ENCODE data around the gene IL19. TPM values are rescaled to one million over a fixed set of nuclear protein-coding genes. Genes with fewer than 3 reads are reported as not detected.
"Not testable (repeated sequence)": the region's sequence is repeated elsewhere in the genome, so short reads cannot be mapped to it uniquely, and the experiment has no call there.

Gene IL19
- total RNA-seq, 1 experiment from 2014 or later: not detected

DNA sequence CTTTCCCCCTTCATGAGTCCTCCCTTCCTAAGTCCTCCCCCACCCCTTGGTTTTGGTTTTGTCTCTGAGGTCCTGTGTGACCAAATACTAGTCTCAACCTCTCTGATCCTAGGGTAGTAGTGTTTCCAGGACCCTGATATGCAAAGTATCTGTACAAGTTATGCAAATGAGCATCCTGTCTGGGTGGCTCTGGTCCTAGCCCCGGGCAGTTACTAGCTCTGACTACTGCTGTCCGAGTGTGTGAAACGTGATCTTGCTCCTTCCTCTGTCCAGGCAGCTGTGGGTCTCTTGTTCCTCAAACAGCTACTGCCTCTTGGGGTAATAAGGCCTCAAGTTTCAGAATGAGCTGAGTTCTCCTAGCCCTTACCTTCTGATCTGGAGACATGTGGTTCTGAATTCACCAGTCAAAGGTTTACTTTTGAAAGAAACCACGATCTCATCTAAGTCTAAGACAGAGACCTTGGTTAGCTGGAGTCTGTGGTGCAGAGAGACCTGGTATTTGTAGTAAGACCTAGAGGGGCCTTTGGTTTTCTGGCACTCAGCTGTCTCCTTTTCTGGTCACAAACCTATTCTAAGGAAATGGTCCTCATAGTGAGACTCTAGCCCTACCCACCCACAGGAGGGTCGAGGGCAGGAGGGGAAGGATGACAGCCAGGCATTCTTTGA is 31.0 kb upstream of the IL19 start:
- no peak for DNase-seq (ENCODE audit: low read depth)

DNA sequence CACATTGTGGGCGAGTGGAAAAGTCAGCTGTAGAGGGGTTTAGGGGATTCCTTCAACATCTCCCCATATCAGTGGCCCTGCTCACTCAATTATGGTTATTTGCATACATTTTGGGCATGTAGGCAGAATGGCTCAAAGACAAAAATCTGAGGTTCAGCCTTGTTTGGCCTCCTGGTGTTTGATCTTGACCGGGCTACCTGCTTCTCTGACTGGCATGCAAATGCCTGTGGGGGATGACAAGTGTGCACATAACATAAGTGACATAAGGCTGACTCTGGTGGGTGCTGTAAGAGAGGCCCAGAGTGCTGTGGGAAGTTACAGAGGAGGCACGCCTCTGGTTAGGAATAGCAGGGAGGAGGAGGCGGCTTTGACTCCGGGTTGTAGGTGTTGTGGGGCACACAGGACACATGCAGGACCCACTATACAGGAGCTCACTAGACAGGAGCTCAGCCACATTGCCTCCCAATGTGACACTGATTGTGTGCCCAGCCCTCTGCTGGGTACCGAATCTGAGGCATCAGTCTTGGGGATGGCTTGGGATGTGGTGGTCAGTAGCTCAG is 29.4 kb upstream of the IL19 start:
- no peak for DNase-seq (ENCODE audit: low read depth)

DNA sequence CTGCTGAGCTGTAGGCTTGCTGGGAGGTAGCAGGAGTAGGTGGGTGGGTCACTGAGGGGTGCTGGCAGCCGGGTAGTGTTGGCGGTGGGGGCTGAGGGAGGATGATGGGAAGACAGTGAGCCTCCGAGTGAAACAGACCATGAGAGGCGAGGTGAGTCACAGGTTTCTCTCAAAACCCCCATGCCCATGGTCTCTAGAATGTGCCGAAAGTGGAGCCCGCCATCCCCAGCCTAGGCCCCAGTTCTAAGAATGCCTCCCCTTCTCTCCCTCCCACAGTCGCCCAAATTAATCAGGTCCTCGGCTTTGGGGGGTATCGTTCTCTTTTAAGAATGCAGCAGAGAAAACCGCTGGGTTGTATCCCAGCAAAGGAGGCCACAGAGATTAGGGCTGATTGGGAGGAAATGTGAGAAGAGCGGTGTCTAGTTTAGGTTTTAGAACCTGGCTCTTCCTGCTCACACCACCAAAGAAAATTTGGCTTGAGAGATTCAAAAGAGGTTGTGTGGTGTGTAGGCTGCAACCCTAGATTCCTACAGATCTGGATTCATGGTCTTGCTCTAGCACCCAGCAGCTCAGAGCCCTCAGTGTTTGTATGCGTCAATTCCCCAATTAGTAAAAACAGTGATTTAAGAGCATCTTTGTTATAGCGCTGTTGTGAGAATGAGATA is 27.7 kb upstream of the IL19 start:
- DNase-seq (ENCODE audit: low read depth): no peak

DNA sequence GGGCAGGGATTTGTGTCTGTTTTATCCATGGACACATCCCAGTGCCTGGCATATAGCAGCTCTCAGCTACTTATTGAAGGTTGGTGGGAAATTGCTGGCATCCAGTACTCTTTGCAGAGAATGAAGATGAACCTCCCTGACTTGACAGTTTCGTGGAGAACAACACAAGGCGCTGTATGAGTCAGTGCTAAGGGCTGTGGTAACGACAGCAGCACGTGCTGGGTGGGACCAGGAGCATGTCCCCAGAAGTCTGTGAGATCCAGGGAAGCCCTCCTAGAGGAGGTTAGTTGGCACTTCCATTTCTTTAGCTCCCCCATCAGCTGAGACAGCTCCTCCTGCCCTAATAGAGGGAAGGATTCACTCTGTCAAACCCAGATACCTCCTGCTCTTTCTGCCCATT is 25.9 kb upstream of the IL19 start:
- DNase-seq (ENCODE audit: low read depth): no peak

DNA sequence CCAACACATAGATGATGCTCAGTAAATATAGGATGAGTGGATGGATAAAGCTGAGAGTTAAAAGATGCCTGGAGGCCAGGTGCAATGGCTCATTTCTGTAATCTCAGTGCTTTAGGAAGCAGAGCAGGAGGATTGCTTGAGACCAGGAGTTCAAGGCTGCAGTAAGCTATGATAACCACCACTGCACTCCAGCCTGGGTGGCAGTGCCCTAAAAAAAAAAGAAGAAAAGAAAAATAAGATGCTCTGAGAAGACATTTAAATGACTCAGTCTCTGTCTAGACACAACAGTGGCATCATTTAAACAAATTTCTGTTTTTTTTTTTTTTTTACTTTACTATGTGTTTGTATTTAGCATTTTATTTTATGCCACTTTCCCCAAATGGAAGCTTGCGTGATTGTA is 25.3 kb upstream of the IL19 start:
- no peak for DNase-seq (ENCODE audit: low read depth)

DNA sequence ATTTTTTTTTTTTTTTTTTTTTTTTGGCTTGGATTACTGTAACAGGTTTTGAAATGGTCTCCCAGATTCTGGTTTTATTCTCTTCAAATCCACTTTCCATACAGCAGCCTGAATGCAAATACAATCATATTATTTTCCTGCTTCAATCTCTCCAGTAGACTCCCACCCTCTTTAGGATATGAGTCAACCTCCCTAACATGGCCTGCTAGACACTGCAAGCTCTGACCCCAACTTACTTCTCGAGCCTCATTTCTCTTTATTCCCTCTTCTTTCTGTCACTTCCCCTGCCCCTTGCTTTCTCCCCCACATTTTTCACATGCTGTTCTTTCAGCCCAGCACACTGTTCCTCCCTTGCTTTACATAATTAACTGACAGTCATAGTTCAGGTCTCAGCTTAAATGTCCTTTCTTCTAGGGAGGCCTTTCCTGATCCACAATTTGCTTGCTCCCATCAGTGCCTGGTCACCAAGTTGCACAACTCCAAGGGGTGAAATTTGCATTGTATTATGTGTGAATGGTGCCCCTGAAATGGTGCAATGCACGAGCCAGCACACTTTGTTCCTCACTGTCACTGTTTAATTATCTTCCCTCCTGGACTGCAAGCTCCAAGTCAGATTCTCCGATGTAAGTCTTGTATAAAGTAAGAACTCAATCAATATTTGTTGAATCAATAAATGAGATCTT is 22.1 kb upstream of the IL19 start:
- DNase-seq (ENCODE audit: low read depth): peak; percentile 64

DNA sequence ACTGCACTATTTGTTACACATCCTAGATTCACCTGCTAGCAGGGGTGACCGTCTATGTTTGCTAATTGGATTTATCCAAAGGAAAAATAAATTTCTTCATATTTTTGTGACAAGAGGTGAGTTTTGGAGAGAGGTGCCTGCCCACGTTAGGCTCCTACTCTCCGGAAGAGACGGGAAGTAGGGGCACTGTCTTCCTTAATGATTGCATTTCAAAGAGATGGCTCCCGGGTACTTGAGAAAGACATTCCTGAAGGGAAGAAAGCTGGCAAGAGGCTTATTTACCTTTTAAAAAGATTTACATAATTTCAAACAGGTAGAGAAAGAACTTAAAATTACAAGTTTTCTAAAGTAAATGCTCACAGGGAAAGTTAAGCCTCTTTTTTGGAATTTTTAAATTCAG is 18.7 kb upstream of the IL19 start:
- DNase-seq (ENCODE audit: low read depth): no peak

DNA sequence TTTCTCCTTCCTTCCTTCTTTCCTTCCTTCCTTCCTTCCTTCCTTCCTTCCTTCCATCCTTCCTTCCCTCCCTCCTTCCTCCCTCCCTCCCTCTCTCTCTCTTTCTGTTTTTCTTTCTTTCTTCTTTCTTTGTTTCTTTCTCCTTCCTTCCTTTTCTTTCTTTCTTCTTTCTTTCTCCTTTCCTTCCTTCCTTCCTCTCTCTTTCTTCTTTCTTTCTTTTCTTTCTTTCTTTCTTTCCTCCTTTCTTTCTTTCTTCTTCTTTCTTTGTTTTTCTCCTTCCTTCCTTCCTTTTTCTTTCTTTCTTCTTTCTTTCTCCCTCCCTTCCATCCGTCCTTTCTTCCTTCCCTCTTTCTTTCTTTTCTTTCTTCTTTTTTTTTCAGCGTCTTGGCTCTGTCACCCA is 18.1 kb upstream of the IL19 start:
- DNase-seq (ENCODE audit: low read depth): no peak

DNA sequence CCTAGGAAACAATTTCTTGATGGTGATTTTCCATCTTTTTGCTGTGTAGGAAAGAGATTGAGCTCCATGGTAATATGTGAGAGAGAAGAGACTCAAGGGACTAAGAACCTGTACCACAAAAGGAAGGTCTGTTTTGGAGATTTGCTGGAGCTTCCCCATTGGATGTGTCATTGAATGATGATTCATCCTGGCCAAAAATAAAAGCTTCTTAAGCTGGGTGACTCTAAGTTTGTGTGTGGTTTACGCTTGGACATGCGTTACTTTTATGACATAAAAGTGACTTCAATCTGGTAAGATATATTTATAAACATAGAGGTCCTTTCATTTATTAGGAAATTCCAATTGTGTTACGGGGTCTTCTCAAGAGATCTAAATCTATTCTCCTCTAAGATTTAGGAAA is 17.4 kb upstream of the IL19 start:
- peak; percentile 70 for DNase-seq (ENCODE audit: low read depth)

DNA sequence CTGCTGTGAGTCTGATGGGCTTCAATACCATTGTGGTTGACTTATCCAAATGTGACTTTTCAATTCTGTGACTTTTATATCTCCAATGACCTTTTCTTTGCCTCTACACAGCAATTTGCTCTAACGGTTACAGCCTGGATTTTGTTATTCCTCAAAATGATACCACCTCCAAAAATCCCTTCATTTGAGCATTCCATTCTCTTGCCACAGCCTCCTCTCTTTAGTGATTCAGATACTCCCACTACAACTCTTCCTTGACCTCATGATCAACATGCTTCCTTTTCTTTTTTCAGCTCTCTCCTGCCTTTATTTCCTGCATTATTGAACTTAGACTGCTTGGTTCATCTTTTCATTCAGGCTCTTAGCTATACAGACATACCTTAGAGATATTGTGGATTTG is 16.6 kb upstream of the IL19 start:
- no peak for DNase-seq (ENCODE audit: low read depth)

DNA sequence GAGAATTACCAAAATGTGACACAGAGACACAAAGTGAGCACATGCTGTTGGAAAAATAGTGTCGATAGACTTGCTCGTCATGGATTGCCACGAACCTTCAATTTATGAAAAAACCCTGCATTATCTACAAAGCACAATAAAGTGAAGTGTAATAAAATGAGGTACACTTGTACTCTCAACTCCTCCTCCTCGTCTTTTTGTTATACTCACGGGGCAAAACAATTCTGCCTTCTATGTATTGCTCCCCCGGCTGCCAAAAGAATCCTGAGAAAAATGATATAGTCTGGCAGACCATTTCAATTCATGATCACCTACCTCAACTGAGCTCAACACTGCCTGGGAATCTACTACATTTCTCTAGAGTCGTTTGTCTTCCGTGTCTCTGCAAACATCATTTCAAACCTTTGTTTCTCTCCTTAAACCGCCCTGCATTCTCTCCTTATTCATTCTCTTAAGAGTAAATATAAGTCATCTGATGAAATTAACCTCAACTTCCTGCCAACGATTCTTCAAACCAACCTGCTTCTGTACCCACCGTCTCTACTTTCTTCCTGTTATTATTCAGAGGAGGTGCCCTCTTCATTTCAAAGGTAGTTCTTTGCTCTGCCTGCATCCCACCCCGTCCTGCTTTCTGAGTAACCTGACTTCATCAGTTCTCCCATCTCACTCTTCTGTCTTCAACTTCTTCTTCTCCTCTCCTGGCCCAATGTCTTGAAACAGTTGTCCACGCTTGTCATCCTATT is 12.9 kb upstream of the IL19 start:
- DNase-seq (ENCODE audit: low read depth): peak; percentile 47

DNA sequence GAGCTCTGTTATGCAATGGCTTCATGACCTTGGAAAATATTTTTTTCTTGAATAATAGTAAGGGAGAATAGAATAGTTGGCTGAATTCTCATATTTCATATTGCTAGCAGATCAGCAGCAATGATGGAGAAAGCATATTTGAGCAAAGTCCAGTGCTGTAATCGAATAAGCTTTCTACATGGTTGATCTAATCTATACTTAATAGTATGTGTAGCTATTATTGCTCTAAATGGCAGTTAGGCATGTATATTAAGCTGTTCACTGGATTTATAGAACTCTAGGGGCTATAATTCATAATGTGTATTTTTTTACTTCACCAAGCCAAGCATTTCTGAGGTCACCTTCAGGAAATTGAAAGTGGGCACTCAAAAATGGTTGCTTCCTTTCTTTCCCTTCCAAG is 10.0 kb upstream of the IL19 start:
- no peak for DNase-seq (ENCODE audit: low read depth)

DNA sequence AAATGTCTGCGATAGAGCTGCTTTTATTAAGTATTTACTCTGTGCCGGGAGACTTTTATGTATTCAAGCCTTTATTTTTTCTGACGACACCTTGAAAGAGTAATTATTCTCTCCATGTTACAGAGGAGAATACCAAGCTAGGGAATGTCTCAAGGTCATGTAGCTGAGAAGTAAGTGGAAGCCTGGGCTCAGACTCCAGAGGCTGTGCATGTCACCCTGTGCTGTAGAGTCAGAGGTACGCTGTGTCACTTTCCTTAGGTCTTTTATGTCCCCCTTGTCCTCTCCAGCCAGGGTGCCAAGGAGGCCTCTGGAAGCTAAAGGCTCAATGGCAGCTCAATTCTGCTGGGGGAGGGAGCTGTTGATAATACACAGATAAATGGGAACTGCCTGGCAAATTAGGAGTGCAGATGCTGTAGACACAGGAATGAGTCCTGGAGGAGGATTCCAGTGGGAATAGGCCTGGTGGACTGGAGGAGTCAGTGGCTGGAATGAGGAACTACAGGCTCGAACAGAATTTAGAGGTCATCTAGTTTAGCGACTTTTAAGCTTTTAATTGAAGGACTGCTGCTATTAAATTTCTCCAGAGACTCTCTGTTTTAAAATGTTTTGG is 9.3 kb upstream of the IL19 start:
- no peak for DNase-seq (ENCODE audit: low read depth)

DNA sequence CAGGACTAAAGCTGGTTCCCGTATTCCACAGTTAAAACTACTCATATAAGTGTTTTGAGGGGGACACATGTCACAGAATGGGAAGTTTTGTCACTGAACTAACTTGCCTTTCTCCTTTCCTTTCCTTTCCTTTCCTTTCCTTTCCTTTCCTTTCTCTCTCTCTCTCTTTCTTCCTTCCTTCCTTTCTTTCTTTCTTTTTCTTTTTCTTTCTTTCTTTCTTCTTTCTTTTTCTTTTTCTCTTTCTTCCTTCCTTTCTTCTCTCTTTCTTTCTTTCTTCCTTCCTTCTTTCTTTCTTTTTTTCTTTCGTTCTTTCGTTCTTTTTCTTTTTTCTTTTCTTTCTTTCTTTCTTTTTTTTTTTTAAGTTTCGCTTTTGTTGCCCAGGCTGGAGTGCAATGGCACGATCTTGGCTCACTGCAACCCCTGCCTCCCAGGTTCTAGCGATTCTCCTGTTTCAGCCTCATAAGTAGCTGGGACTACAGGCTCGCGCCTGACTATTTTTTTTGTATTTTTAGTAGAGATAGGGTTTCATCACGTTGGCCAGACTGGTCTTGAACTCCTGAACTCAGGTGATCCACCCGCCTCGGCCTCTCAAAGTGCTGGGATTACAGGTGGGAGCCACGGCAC is 7.7 kb upstream of the IL19 start:
- not testable (repeated sequence) for DNase-seq (ENCODE audit: low read depth)

DNA sequence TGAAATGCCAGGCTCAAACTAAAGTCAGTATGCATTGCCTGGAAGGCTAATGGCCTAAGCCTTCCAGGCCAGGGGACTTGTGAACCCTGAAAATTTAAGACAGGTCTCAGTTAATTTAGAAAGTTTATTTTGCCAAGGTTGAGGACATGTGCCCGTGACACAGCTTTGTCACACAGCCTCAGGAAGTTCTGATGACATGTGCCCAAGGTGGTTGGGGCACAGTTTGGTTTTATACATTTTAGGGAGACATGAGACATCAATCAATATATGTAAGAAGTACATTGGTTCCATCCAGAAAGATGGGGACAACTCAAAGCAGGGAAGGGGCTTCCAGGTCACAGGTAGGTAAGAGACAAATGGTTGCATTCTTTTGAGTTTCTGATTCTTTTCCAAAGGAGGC is 4.8 kb upstream of the IL19 start:
- DNase-seq (ENCODE audit: low read depth): not testable (repeated sequence)

DNA sequence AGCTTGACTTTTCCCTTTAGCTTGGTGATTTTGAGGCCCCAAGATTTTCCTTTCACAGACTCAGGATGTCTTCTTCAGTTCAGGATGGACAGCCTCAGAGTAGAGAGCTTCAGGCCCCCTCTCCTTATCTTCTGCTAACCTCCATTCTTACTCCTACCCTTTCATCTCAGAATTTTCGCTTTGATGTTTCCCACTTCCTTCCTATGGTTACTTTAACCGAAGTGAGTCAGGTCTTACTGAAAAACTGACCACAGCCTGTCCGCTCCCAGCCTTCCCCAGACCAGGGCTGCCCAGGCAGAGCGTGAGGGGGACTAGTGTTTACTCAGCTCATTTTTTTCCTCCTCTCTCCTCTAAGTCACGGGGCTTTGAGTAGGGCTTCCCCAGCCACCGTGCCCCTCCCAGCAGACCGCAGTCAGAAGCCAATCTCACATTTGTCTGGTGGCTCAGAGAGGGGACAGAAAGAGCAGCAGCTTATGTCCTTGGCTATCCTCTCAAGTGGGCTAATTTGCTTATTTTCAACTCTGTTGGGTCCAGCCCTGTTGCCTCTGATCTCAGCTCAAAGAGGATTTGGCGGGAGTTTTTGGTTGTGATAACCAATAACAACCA is 4.2 kb upstream of the IL19 start:
- peak; percentile 97 for DNase-seq (ENCODE audit: low read depth)

DNA sequence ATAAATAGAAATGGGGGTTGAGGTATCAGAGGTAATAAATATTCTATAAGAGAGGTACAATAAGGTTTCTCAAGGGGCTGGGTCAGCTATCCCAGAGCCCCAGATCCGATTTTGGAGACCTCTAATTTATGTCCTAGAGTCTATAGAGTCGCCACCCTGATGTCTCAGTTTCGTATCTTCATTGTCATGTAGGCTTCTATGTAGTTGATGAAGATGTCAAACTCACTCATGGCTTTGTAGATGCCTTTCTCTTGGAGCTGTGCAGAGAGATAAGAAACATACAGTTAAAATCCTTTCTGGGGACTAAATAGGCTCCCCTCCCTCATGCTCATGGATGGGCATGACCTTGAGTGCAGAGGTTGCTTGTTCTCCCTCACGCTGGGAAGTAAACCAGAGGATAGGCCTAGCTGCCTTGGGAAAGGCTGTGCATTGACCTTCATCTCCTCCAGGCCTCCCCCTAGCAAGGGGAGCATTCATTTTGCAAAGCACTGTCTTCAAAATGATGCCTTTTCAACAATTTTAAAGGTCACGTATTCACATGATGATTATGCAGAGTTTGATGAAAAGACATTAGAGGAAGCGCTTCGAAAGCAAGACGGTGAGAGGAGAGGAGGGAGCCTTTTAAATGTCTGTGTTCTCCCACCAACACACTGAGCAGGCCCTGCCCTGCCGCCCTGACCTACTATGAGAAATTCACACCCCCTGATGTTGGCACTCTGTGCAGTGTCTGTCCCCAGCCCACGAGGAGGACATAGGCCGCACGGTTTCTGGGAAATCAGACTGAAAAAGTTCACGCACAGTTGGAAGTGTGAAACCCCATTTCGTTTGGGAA is 1.9 kb upstream of the IL19 start:
- no peak for DNase-seq (ENCODE audit: low read depth)

DNA sequence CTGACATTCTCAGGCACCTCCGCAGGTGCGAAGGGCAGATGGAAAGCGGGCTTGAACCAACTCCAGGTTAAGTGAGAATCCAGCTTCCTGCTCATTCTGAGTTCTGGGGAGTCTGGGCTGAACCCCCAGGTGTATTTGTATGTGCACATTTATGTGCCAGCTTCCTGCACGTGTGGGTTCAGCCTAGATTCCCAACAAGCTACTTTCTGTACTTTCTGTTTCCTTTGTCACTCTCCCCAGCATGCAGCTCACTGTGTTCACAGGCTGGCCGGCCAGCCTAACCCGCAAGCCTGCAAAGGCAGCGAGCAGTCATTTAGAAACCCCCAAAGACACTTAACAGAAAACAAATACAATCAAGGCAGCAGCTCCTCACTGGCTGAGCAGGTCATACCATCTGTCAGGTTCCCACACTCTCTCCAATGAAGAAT is 1.3 kb upstream of the IL19 start:
- DNase-seq (ENCODE audit: low read depth): no peak

DNA sequence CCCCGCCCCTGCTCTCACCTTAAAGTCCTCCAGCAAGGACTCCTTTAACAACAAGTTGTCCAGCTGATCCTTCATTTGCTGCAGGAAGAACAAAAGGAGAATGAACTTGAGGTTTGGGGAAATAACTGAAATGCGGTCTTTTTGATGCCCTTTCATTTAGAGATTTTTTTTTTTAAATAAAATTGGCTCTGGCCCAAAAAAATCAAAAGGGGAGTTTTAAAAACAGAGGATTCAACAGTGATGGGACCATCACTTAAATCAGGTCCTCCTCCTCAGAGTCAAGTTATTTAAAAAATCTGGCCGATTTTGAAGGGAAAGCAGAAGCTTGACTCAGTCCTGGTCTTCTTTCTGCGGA is 742 bp downstream of the IL19 start:
- no peak for DNase-seq (ENCODE audit: low read depth)

Measured in HT1080 (cell line).